Breast epithelium (tissue), 4 donors: ENCODE data around the gene CCL28. TPM values are rescaled to one million over a fixed set of nuclear protein-coding genes. Genes with fewer than 3 reads are reported as not detected.

Experiments
- DNase-seq, 2 donors: peaks; one replicate each; pipeline ENCODE4 v3.0.0-alpha.2; 2019; ENCODE audit warnings: low spot score in 2 of 2
- H3K27ac ChIP-seq, 2 donors: fragments of 200-600 bp; sonication (generic) in 1 of 2; one replicate each; pipeline ENCODE4 v1.5.1; 2016 to 2019; ENCODE audit warnings: mild to moderate bottlenecking in 1 of 2
- H3K27me3 ChIP-seq, 2 donors: fragments of 200-600 bp; sonication (generic) in 1 of 2; one replicate each; pipeline versions ENCODE4 v1.5.1 to v1.6.0; 2017 to 2019; ENCODE audit warnings: control low read depth in 1 of 2, mild to moderate bottlenecking in 1 of 2
- H3K36me3 ChIP-seq: fragments of 200-600 bp; one replicate; pipeline ENCODE4 v1.5.1; 2019
- H3K4me1 ChIP-seq, 2 donors: fragments of 200-600 bp; sonication (generic); one replicate each; pipeline ENCODE4 v1.5.1; 2016 to 2019; ENCODE audit warnings: control low read depth in 1 of 2
- H3K4me3 ChIP-seq, 3 donors: fragments of 200-600 bp; sonication (generic); 1 replicate in 2 of 3; 2 replicates in 1 of 3; pipeline ENCODE4 v1.5.1; 2016 to 2019; ENCODE audit warnings: mild to moderate bottlenecking in 3 of 3, moderate library complexity in 2 of 3
- H3K9me3 ChIP-seq, 2 donors: fragments of 200-600 bp; sonication (generic) in 1 of 2; one replicate each; pipeline ENCODE4 v1.5.1; 2016 to 2019; ENCODE audit warnings: control low read depth in 1 of 2
- POLR2A ChIP-seq: fragments of 450-650 bp; IDR thresholded peaks from one replicate; pipeline ENCODE4 v1.6.1; 2016; ENCODE audit warnings: antibody characterized with exemption, mild to moderate bottlenecking, moderate library complexity
- POLR2AphosphoS5 ChIP-seq, 3 donors: sonication (generic); formaldehyde crosslinking; IDR thresholded peaks; one replicate each; pipeline ENCODE4 v1.6.1; 2017; ENCODE audit warnings: antibody characterized with exemption in 3 of 3
- intact Hi-C: fragments of 100-400 bp; cut with DNase I; formaldehyde crosslinking; loops from one replicate; pipeline ENCODE4 v1.15.1; 2023; ENCODE audit warnings: low total_unique reads
- total RNA-seq, 3 donors: library from RNA; depleted of rRNA; stranded (reverse); fragments of >200 nt; gene quantifications; one replicate each; pipeline ENCODE4 v1.1.0, GENCODE V29; 2016
- TF ChIP-seq, protein P1 (sequence below), 3 donors: fragments of 450-650 bp; IDR thresholded peaks; one replicate each; pipeline ENCODE4 v1.5.1; 2016 to 2017; ENCODE audit warnings: antibody characterized with exemption in 3 of 3, mild to moderate bottlenecking in 3 of 3, moderate library complexity in 3 of 3

CCL28 gene
- total RNA-seq, 3 donors from 2014 or later = 4.0 to 192 (median 53.4) TPM

GRCh38 chr5:43363445-43364152 is 48.6 kb downstream of the CCL28 start:
- no peaks in the 10 kb centered on the region for H3K4me1 ChIP-seq

GRCh38 chr5:43362725-43363435 is 49.3 kb downstream of the CCL28 start:
- Histone ChIP-seq H3K4me3 (no peak overlapping the region), H3K27ac (no peak overlapping the region), H3K27me3 (no peaks in the 10 kb centered on the region), H3K4me1 (no peaks in the 10 kb centered on the region), H3K36me3 (no peaks in the 10 kb centered on the region), H3K9me3 (peaks cover 5 to 40% of the 10 kb centered on the region in 2 donors)
- DNase-seq = no peak
- TF ChIP-seq POLR2AphosphoS5 (IDR thresholded peaks at IDR 0.05) (no peak), POLR2A (no peak)
- TF ChIP-seq, protein P1, sequence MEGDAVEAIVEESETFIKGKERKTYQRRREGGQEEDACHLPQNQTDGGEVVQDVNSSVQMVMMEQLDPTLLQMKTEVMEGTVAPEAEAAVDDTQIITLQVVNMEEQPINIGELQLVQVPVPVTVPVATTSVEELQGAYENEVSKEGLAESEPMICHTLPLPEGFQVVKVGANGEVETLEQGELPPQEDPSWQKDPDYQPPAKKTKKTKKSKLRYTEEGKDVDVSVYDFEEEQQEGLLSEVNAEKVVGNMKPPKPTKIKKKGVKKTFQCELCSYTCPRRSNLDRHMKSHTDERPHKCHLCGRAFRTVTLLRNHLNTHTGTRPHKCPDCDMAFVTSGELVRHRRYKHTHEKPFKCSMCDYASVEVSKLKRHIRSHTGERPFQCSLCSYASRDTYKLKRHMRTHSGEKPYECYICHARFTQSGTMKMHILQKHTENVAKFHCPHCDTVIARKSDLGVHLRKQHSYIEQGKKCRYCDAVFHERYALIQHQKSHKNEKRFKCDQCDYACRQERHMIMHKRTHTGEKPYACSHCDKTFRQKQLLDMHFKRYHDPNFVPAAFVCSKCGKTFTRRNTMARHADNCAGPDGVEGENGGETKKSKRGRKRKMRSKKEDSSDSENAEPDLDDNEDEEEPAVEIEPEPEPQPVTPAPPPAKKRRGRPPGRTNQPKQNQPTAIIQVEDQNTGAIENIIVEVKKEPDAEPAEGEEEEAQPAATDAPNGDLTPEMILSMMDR (IDR thresholded peaks at IDR 0.05) = no peak
- intact Hi-C loops = no loop called here

More at GRCh38 chr5:43363445-43364152, 48.6 kb downstream of the CCL28 start:
- H3K36me3 ChIP-seq = no peaks in the 10 kb centered on the region
- no peak overlapping the region for H3K4me3 ChIP-seq
- no peak overlapping the region for H3K27ac ChIP-seq
- intact Hi-C loops = no loop called here
- no peak for TF ChIP-seq POLR2A
- TF ChIP-seq, protein P1 (IDR thresholded peaks at IDR 0.05) = no peak
- TF ChIP-seq POLR2AphosphoS5 (IDR thresholded peaks at IDR 0.05) = no peak
- no peaks in the 10 kb centered on the region for H3K27me3 ChIP-seq
- no peak for DNase-seq
- H3K9me3 ChIP-seq = peaks cover 5 to 44% of the 10 kb centered on the region in 2 donors

DNA sequence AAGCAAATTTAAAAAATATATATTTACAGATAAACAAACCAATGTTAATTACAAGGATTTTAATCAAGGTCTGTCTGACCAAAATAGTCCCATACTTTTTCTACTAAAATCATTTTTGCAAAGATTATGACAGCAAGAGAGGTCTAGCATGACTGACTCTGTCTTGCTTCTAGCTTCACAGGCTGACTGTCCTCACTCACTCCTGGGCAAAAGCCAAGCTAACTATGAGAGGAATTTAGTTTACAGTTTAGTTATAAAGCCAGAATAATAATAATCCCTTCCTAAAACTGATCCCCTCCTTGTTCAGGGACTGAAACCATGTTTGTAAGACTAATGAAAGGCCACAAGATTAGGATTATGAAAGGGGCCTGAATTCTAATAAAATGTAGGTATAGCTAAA is 53.5 kb downstream of the CCL28 start:
- Histone ChIP-seq H3K36me3 (no peaks in the 10 kb centered on the region), H3K4me1 (no peaks in the 10 kb centered on the region), H3K9me3 (peaks cover 5 to 23% of the 10 kb centered on the region in 2 donors), H3K27me3 (no peaks in the 10 kb centered on the region), H3K27ac (no peak overlapping the region), H3K4me3 (no peak overlapping the region)
- TF ChIP-seq, protein P1 (IDR thresholded peaks at IDR 0.05) = no peak
- TF ChIP-seq POLR2A (no peak), POLR2AphosphoS5 (IDR thresholded peaks at IDR 0.05) (no peak)
- intact Hi-C loops = no loop called here
- no peak for DNase-seq

GRCh38 chr5:43358301-43358700 is 53.9 kb downstream of the CCL28 start:
- intact Hi-C loops = no loop called here
- Histone ChIP-seq H3K4me1 (no peaks in the 10 kb centered on the region), H3K27ac (no peak overlapping the region), H3K36me3 (no peaks in the 10 kb centered on the region), H3K27me3 (no peaks in the 10 kb centered on the region), H3K4me3 (no peak overlapping the region), H3K9me3 (peaks cover 5 to 23% of the 10 kb centered on the region in 2 donors)
- DNase-seq = no peak
- TF ChIP-seq, protein P1 (IDR thresholded peaks at IDR 0.05) = no peak
- TF ChIP-seq POLR2A = no peak
- no peak for TF ChIP-seq POLR2AphosphoS5 (IDR thresholded peaks at IDR 0.05)

- DNase-seq = no peak
- TF ChIP-seq POLR2AphosphoS5 (IDR thresholded peaks at IDR 0.05) (no peak), POLR2A (no peak)
- TF ChIP-seq, protein P1 (IDR thresholded peaks at IDR 0.05) = no peak
- H3K36me3 ChIP-seq = no peaks in the 10 kb centered on the region
- no peak overlapping the region for H3K27ac ChIP-seq
- H3K4me1 ChIP-seq = no peaks in the 10 kb centered on the region
- intact Hi-C loops = no loop called here
- H3K9me3 ChIP-seq = peaks cover 5 to 23% of the 10 kb centered on the region in 2 donors
- H3K27me3 ChIP-seq = no peaks in the 10 kb centered on the region
- H3K4me3 ChIP-seq = no peak overlapping the region
Observed at GRCh38 chr5:43357878-43358281, 54.3 kb downstream of the CCL28 start.
